Right lobe of liver (tissue), 6 donors: ENCODE results near the gene CMBL. TPM values are rescaled to one million over a fixed set of nuclear protein-coding genes. Genes with fewer than 3 reads are reported as not detected.
A peak's percentile ranks its signal among the peaks of the same experiment; 100 is the strongest.
"Not testable (repeated sequence)": the region's sequence is repeated elsewhere in the genome, so short reads cannot be mapped to it uniquely, and the experiment has no call there.

Experiments
- ATAC-seq, 4 donors: fragments of 200-7000 bp; cut with Tn5 transposase; one replicate each; pipeline ENCODE4 v1.9.1; 2020; ENCODE audit warnings: mild to moderate bottlenecking in 4 of 4, moderate library complexity in 4 of 4
- DNase-seq, 3 donors: peaks; one replicate each; pipeline ENCODE4 v3.0.0-alpha.2; 2020
- H3K27ac ChIP-seq, 3 donors: fragments of 200-600 bp; one replicate each; pipeline ENCODE4 v1.8.0; 2022
- H3K27me3 ChIP-seq, 2 donors: fragments of 200-600 bp; one replicate each; pipeline ENCODE4 v1.8.0; 2022
- H3K36me3 ChIP-seq, 4 donors: fragments of 200-600 bp; sonication (generic) in 1 of 4; one replicate each; pipeline versions ENCODE4 v1.5.1 to v1.8.0; 2017 to 2022; ENCODE audit warnings: control low read depth in 1 of 4
- H3K4me1 ChIP-seq, 4 donors: fragments of 200-600 bp; sonication (generic) in 1 of 4; one replicate each; pipeline versions ENCODE4 v1.5.1 to v1.8.0; 2017 to 2022; ENCODE audit warnings: control low read depth in 1 of 4
- H3K4me3 ChIP-seq, 3 donors: fragments of 200-600 bp; one replicate each; pipeline ENCODE4 v1.8.0; 2022
- H3K9me3 ChIP-seq, 4 donors: fragments of 200-600 bp; sonication (generic) in 1 of 4; one replicate each; pipeline versions ENCODE4 v1.5.1 to v1.8.0; 2017 to 2022; ENCODE audit warnings: control low read depth in 1 of 4
- POLR2A ChIP-seq: fragments of 450-650 bp; IDR thresholded peaks from one replicate; pipeline ENCODE4 v1.6.1; 2017; ENCODE audit warnings: antibody characterized with exemption, mild to moderate bottlenecking
- WGBS: methylation state at CpG from one replicate; pipeline ENCODE4 v1.1.6; 2018; ENCODE audit warnings: low coverage, low lambda C conversion rate; ENCODE audit not compliant: insufficient coverage; ENCODE audit errors: missing lambda C conversion rate; 5-methylcytosine and 5-hydroxymethylcytosine counted together
- intact Hi-C, 2 donors: fragments of 100-400 bp; cut with DNase I; formaldehyde crosslinking; loops; one replicate each; pipeline versions ENCODE4 v1.11.2 to v1.14.1; 2022
- total RNA-seq, 6 experiments: library from RNA; depleted of rRNA in 2 of 6; stranded (reverse); fragments of >200 nt in 2 of 6; fragmentation: NEBNext Ultra II Directional in 3 of 6; extraction: Animal tissue kit (Norgen Biotek cat#: 25700) in 3 of 6; gene quantifications; one replicate each; pipeline versions ENCODE4 v1.1.0 to v1.2.4, GENCODE V29; 2016 to 2023
- TF ChIP-seq, protein P1 (sequence below), 4 donors: fragments of 200-600 bp in 3 of 4; fragments of 450-650 bp in 1 of 4; IDR thresholded peaks; one replicate each; pipeline versions ENCODE4 v1.5.1 to v1.8.0; 2016 to 2022; ENCODE audit warnings: antibody characterized with exemption in 4 of 4, mild to moderate bottlenecking in 2 of 4
- donor health status: DM: no; HTN: yes; CAD: no.
- donor health status: DM: no; HTN: no; CAD: no.
- donor health status: DM: no; HTN: no; CAD: no.
- donor health status: DM: no; HTN: yes; CAD: no.
- donor health status: DM: no; HTN: yes; CAD: no.

The CMBL gene
- total RNA-seq, 6 experiments from 2014 or later = 29.4 to 206 (median 97.7) TPM

DNA sequence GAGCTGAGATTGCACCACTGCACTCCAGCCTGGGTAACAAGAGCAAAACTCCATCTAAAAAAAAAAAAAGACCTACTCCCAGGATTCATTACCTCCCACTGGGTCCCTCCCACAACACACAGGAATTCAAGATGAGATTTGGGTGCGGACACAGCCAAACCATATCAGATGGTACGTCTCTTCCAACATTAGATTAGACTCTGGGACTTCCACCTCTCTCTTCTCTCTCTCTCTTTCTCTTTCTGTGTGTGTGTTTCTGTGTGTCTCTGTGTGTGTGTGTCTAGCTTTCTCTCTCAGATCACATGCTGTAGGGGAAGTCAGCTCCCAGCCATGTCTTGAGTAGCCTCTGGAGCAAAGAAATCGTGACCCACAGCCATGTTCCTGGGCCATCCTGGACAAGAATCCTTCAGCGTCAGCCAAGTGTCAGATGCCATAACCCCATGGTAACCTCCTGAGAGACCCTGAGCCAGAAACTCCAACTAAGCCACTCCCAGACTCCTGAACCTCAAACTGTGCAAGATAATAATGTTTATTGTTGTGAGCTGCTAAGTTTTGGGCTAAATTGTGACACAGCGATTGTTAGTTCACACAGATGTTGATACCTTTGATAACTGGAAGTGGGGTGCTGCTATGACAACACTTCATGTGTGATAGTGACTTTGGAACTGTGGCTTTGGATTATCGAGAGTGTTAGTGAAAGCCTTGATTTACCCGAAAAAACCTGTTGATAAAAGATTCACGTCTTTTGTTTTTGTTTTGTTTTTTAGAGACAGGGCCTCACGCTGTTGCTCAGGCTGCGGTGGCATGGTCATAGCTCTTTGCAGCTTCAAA is 4.1 kb upstream of the CMBL start:
- Histone ChIP-seq H3K4me3 (no peak overlapping the region), H3K27ac (no peak overlapping the region), H3K4me1 (peaks cover 0 to 19% (median 5%) of the 10 kb centered on the region in 4 donors), H3K36me3 (no peaks in the 10 kb centered on the region), H3K27me3 (no peaks in the 10 kb centered on the region), H3K9me3 (no peaks in the 10 kb centered on the region)
- no peak for DNase-seq
- WGBS = 70% methylated on average over 7 of the region's 10 CpGs
- ATAC-seq = no peak
- intact Hi-C loops = no loop called here
- TF ChIP-seq, protein P1, sequence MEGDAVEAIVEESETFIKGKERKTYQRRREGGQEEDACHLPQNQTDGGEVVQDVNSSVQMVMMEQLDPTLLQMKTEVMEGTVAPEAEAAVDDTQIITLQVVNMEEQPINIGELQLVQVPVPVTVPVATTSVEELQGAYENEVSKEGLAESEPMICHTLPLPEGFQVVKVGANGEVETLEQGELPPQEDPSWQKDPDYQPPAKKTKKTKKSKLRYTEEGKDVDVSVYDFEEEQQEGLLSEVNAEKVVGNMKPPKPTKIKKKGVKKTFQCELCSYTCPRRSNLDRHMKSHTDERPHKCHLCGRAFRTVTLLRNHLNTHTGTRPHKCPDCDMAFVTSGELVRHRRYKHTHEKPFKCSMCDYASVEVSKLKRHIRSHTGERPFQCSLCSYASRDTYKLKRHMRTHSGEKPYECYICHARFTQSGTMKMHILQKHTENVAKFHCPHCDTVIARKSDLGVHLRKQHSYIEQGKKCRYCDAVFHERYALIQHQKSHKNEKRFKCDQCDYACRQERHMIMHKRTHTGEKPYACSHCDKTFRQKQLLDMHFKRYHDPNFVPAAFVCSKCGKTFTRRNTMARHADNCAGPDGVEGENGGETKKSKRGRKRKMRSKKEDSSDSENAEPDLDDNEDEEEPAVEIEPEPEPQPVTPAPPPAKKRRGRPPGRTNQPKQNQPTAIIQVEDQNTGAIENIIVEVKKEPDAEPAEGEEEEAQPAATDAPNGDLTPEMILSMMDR (IDR thresholded peaks at IDR 0.05) = no peak
- TF ChIP-seq POLR2A = no peak

DNA sequence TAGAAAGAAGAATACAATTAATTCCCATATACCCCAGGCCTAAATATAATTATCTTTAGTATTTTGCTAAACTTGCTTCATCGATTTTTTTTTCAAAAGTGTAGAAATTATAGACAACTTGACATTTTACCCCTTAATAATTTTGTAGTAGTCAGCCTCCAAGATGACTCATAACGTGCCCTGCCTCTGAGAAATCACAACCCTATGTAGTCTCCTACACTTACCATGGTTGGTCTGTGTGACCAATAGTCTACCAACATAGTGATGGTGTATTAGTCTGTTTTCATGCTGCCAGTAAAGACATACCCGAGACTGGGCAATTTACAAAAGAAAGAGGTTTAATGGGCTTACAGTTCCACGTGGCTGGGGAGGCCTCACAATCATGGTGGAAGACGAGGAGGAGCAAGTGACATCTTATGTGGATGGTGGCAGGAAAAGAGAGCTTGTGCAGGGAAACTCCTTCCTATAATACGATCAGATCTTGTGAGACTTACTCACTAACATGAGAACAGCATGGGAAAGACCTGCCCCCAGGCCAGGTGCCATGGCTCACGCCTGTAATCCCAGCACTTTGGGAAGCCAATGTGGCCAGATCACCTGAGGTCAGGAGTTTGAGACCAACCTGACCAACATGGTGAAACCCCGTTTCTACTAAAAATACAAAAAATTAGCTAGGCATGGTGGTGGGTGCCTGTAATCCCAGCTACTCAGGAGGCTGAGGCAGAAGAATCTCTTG is 3.3 kb upstream of the CMBL start:
- H3K9me3 ChIP-seq, H3K4me3 ChIP-seq, intact Hi-C loops, H3K36me3 ChIP-seq, DNase-seq, ATAC-seq, H3K27me3 ChIP-seq: not testable (repeated sequence)
- WGBS = 75% methylated on average over 6 of the region's 8 CpGs
- Histone ChIP-seq H3K27ac (peak overlapping the region in 1 of 3 donors; percentile 62), H3K4me1 (peaks cover 0 to 19% (median 10%) of the 10 kb centered on the region in 4 donors)

DNA sequence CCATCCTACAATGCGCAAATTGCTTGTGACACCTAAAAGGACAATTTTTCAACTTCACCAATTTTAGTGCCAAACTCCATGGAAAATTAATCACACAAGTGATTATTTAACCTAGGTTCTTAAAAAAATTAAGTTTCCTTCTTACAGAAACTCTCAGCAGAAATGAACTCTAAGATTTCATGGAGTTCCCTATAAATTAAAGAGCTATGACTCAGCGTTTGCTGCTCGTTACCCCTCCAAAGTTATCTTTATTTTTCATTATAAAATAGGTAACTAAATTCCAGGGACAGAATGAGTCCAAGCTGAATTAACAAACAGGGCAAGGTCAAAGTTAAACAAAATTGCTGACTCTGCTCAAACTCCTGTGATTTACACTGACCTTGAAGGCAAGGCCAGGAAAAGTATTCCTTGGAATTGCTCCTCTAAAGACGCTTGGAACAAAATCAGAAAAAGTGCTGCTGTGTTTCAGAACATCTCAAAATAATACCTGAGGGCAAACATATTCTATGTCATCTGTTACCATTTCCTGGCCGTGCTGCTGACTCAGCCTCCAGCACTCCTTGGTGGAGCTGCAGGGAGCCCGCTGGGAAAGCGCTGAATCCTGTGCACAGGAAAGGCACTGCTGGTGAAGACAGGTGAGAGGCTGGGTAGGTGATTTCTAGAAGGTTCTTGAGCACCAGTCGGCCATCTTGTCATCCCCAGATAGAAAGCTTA is 2.5 kb upstream of the CMBL start:
- ATAC-seq (peak; percentile 28 to 60 (median 46)), DNase-seq (peak in 1 of 3 donors; percentile 52)
- Histone ChIP-seq H3K9me3 (no peaks in the 10 kb centered on the region), H3K27me3 (no peaks in the 10 kb centered on the region), H3K4me3 (no peak overlapping the region), H3K36me3 (no peaks in the 10 kb centered on the region), H3K27ac (peak overlapping the region in 2 of 3 donors; percentile 37 to 62), H3K4me1 (peaks cover 0 to 26% (median 12%) of the 10 kb centered on the region in 4 donors)
- intact Hi-C loops = no loop called here
- no peak for TF ChIP-seq POLR2A
- TF ChIP-seq, protein P1 (IDR thresholded peaks at IDR 0.05) = no peak
- WGBS = 21% methylated on average over 7 of the region's 8 CpGs

DNA sequence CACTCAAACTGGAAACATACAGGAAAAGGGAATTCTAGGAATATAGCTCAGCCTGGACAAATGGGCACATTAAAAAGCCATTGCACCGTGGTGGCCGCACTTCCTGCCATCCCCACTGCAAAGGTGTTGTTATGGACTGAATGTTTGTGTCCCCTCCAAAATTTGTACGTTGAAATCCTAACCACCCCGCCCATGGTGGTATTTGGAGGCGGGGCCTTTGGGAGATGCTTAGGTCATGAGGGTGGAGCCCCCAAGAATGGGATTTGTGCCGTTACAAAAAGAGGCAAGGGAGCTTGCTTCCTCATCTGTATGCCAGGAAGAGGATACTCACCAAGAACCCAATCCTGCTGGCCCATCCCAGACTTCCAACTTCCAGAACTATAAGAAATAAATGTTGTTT is 1.1 kb upstream of the CMBL start:
- ATAC-seq (no peak), DNase-seq (no peak)
- Histone ChIP-seq H3K4me1 (peaks cover 0 to 40% (median 19%) of the 10 kb centered on the region in 4 donors), H3K36me3 (no peaks in the 10 kb centered on the region), H3K27ac (peak overlapping the region in 1 of 3 donors; percentile 42), H3K4me3 (no peak overlapping the region), H3K27me3 (no peaks in the 10 kb centered on the region), H3K9me3 (no peaks in the 10 kb centered on the region)
- WGBS = 100% methylated on average over 2 of the region's 6 CpGs
- intact Hi-C loops = no loop called here
- TF ChIP-seq POLR2A = no peak
- TF ChIP-seq, protein P1 (IDR thresholded peaks at IDR 0.05) = no peak
